ENCODE data around the gene POU6F1. TPM values are rescaled to one million over a fixed set of nuclear protein-coding genes. Genes with fewer than 3 reads are reported as not detected.
A peak's percentile ranks its signal among the peaks of the same experiment; 100 is the strongest.

The POU6F1 gene
- polyA plus RNA-seq, 1 donor from 2014 or later, result 12.4 TPM

- Histone ChIP-seq H3K27ac (ENCODE audit: low read length) (peak within 1 kb of the TSS; percentile 98), H2AFZ (ENCODE audit: low read depth, low read length) (peak within 1 kb of the TSS; percentile 99), H3F3A (ENCODE audit: insufficient read depth, low read length, poor library complexity, severe bottlenecking) (no peaks in the 10 kb centered on the region), H3K4me3 (ENCODE audit: low read length) (peak within 1 kb of the TSS; percentile 79), H3K9me3 (ENCODE audit: low read length) (no peaks in the 10 kb centered on the region), H3K4me2 (ENCODE audit: low read length) (peak within 1 kb of the TSS; percentile 90), H4K20me1 (ENCODE audit: insufficient read depth) (no peaks in the 10 kb centered on the region), H3K9me2 (ENCODE audit: insufficient read depth, low read length) (no peaks in the 10 kb centered on the region), H3K79me2 (replicated peaks; ENCODE audit: insufficient read depth, low read length) (peaks cover 11% of the 10 kb centered on the region), H3K27me3 (ENCODE audit: insufficient read depth, low read depth, low read length) (no peaks in the 10 kb centered on the region), H3K36me3 (ENCODE audit: insufficient read depth, low read length) (peaks cover 6% of the 10 kb centered on the region), H3K9ac (ENCODE audit: low read length) (peak within 1 kb of the TSS; percentile 99)
- TF ChIP-seq MXI1 (conservative IDR thresholded peaks at IDR 0.05; ENCODE audit: poor library complexity, severe bottlenecking) (peak; percentile 87), REST (IDR thresholded peaks at IDR 0.05; ENCODE audit: borderline replicate concordance) (peak; percentile 62), TAF1 (IDR thresholded peaks at IDR 0.05; ENCODE audit: low read depth) (no peak), EZH2 (IDR thresholded peaks at IDR 0.05; ENCODE audit: borderline replicate concordance, insufficient read depth, low read length, poor library complexity, severe bottlenecking) (no peak), SMC3 (conservative IDR thresholded peaks at IDR 0.05; ENCODE audit: poor library complexity) (peak; percentile 44), EP300 (conservative IDR thresholded peaks at IDR 0.05; ENCODE audit: poor library complexity, severe bottlenecking) (peak; percentile 56), CTCF (IDR thresholded peaks at IDR 0.05; ENCODE audit: poor library complexity, severe bottlenecking) (peak; percentile 20), RAD21 (conservative IDR thresholded peaks at IDR 0.05) (peak; percentile 4), POLR2AphosphoS5 (IDR thresholded peaks at IDR 0.05) (peak; percentile 97)
Measured at GRCh38 chr12:51238510-51239334, 20.9 kb upstream of the POU6F1 start, which contains the start of gene DAZAP2. Gene DAZAP2, plus strand, starts transcription at chr12:51238826. Its CDS starts 82 bp downstream, at chr12:51238908.

- H3F3A ChIP-seq (ENCODE audit: insufficient read depth, low read length, poor library complexity, severe bottlenecking), result no peaks in the 10 kb centered on the region
- H3K27me3 ChIP-seq (ENCODE audit: insufficient read depth, low read depth, low read length), result no peaks in the 10 kb centered on the region
- H3K9ac ChIP-seq (ENCODE audit: low read length), result peak overlapping the region; percentile 99
- peaks cover 6% of the 10 kb centered on the region for H3K36me3 ChIP-seq (ENCODE audit: insufficient read depth, low read length)
- peak overlapping the region; percentile 99 for H2AFZ ChIP-seq (ENCODE audit: low read depth, low read length)
- no peaks in the 10 kb centered on the region for H3K9me3 ChIP-seq (ENCODE audit: low read length)
- TF ChIP-seq SMC3 (conservative IDR thresholded peaks at IDR 0.05; ENCODE audit: poor library complexity) (no peak), RAD21 (conservative IDR thresholded peaks at IDR 0.05) (peak; percentile 4)
- peak overlapping the region; percentile 90 for H3K4me2 ChIP-seq (ENCODE audit: low read length)
- peak overlapping the region; percentile 79 for H3K4me3 ChIP-seq (ENCODE audit: low read length)
- no peaks in the 10 kb centered on the region for H4K20me1 ChIP-seq (ENCODE audit: insufficient read depth)
- H3K27ac ChIP-seq (ENCODE audit: low read length), result peak overlapping the region; percentile 98
- H3K79me2 ChIP-seq (replicated peaks; ENCODE audit: insufficient read depth, low read length), result peaks cover 11% of the 10 kb centered on the region
- H3K9me2 ChIP-seq (ENCODE audit: insufficient read depth, low read length), result no peaks in the 10 kb centered on the region
Measured at GRCh38 chr12:51238037-51238509, 20.2 kb upstream of the POU6F1 start.

All from neural cell (in vitro differentiated cells).